GM12878 (cell line): ENCODE data around the gene DOCK2. TPM values are rescaled to one million over a fixed set of nuclear protein-coding genes. Genes with fewer than 3 reads are reported as not detected.

ENCODE experiments used
- ATF2 ChIP-seq: IDR thresholded peaks from 2 replicates; pipeline ENCODE4 v1.6.1; 2012; ENCODE audit warnings: low read length, inconsistent platforms
- FOXM1 ChIP-seq: IDR thresholded peaks from 2 replicates; pipeline ENCODE4 v1.6.1; 2012; ENCODE audit warnings: low read depth, mild to moderate bottlenecking, inconsistent platforms, low read length, moderate library complexity
- KLF5 ChIP-seq: fragments of 450-650 bp; IDR thresholded peaks from 2 replicates; pipeline ENCODE4 v1.6.1; 2014; ENCODE audit warnings: mild to moderate bottlenecking; ENCODE audit not compliant: partially characterized antibody
- MEF2B ChIP-seq: fragments of 450-650 bp; IDR thresholded peaks from 2 replicates; pipeline ENCODE4 v1.6.1; 2018; ENCODE audit warnings: mild to moderate bottlenecking, moderate library complexity; ENCODE audit not compliant: partially characterized antibody, poor library complexity, severe bottlenecking
- MYB ChIP-seq: fragments of 150-350 bp; IDR thresholded peaks from 2 replicates; pipeline ENCODE4 v1.6.1; 2014; ENCODE audit warnings: mild to moderate bottlenecking, low read depth, low read length, borderline replicate concordance
- RB1 ChIP-seq: fragments of 450-650 bp; formaldehyde crosslinking; IDR thresholded peaks from 2 replicates; pipeline ENCODE4 v1.6.1; 2017; ENCODE audit warnings: mild to moderate bottlenecking, borderline replicate concordance
- REST ChIP-seq: IDR thresholded peaks from 2 replicates; pipeline ENCODE4 v1.6.1; 2012; ENCODE audit warnings: mild to moderate bottlenecking, low read depth, low read length
- RUNX3 ChIP-seq: IDR thresholded peaks from 2 replicates; pipeline ENCODE4 v1.6.1; 2012; ENCODE audit warnings: low read length, inconsistent platforms
- SP1 ChIP-seq: IDR thresholded peaks from one replicate; pipeline ENCODE4 v1.6.1; 2011; ENCODE audit warnings: low read depth, low read length
- SRF ChIP-seq, 2 experiments: IDR thresholded peaks; 2 replicates each; pipeline ENCODE4 v1.6.1; 2011; ENCODE audit warnings: low read depth in 2 of 2, low read length in 2 of 2, mild to moderate bottlenecking in 1 of 2, moderate library complexity in 1 of 2
- STAT3 ChIP-seq: IDR thresholded peaks from 2 replicates; pipeline ENCODE4 v1.6.1; 2011; ENCODE audit warnings: low read depth, low read length, improper control_type of control experiment
- TCF3 ChIP-seq: IDR thresholded peaks from 2 replicates; pipeline ENCODE4 v1.6.1; 2012; ENCODE audit warnings: low read depth, mild to moderate bottlenecking, low read length, borderline replicate concordance; ENCODE audit not compliant: insufficient read depth
- USF1 ChIP-seq: IDR thresholded peaks from 2 replicates; pipeline ENCODE4 v1.6.1; 2011; ENCODE audit warnings: borderline replicate concordance, low read depth, mild to moderate bottlenecking, moderate library complexity, mixed read lengths, low read length; ENCODE audit not compliant: insufficient read depth; ENCODE audit errors: extremely low read length
- ZNF217 ChIP-seq: fragments of 450-650 bp; IDR thresholded peaks from 2 replicates; pipeline ENCODE4 v1.6.1; 2017; ENCODE audit warnings: antibody characterized with exemption, mild to moderate bottlenecking
- polyA plus RNA-seq, 11 experiments: library from polyadenylated mRNA; depleted of rRNA in 4 of 11; unstranded in 6 of 11; stranded (reverse) in 5 of 11; fragments of >200 nt; fragmentation: Nextera tagmentation in 4 of 11; fragmentation: Illumina TruSeq in 1 of 11; extraction: Ambion mirVana in 4 of 11; extraction: Trizol in 1 of 11; gene quantifications; 1 replicate in 1 of 11; 2 replicates in 10 of 11; pipeline versions ENCODE4 v1.2.1 to v1.2.3, GENCODE V29; 2011 to 2016; ENCODE audit warnings: inconsistent platforms in 2 of 11, missing spikeins in 2 of 11, low read depth in 1 of 11
- total RNA-seq, 4 experiments: library from RNA; depleted of rRNA in 3 of 4; stranded (reverse); fragments of >200 nt in 3 of 4; fragmentation: Illumina TruSeq in 1 of 4; extraction: Trizol in 1 of 4; gene quantifications; 2 replicates each; pipeline versions ENCODE4 v1.2.1 to v1.2.3, GENCODE V29; 2013 to 2021
- TF ChIP-seq, protein P1 (sequence below), 3 experiments: IDR thresholded peaks in 2 of 3; conservative IDR thresholded peaks in 1 of 3; 2 replicates each; pipeline ENCODE4 v1.5.1; 2011; ENCODE audit warnings: low read depth in 3 of 3, low read length in 3 of 3, mild to moderate bottlenecking in 3 of 3, control low read depth in 2 of 3, moderate library complexity in 2 of 3, inconsistent platforms in 1 of 3, mixed read lengths in 1 of 3; ENCODE audit not compliant: control insufficient read depth in 2 of 3, insufficient read depth in 1 of 3; ENCODE audit errors: extremely low read depth in 1 of 3

The DOCK2 gene
- total and polyA plus RNA-seq, 10 of the 15 experiments (the other 5 are each of a cell fraction or from before 2014, with no cell fraction given): 34.2 to 192 (median 118) TPM

DNA sequence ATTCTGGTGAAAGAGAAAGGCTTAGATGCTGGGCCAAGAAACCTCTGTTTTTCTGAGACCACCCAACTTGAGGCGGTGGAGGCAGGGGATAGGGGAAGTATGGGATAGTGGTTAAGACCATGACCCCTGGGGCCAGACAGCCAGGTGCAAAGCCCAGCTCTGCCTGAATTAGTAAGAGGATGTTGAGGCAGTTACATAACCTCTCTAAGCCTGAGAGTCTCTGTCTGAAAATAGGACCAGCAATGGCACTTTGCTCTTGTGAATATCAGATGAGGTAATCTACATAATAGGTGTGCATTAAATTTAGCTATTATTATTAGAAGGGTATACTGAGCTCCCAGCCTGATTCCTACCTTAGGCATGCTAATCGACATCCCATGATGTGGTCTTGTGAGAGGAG lies 68.2 kb downstream of the DOCK2 start (continued):
- TF ChIP-seq, protein P1, sequence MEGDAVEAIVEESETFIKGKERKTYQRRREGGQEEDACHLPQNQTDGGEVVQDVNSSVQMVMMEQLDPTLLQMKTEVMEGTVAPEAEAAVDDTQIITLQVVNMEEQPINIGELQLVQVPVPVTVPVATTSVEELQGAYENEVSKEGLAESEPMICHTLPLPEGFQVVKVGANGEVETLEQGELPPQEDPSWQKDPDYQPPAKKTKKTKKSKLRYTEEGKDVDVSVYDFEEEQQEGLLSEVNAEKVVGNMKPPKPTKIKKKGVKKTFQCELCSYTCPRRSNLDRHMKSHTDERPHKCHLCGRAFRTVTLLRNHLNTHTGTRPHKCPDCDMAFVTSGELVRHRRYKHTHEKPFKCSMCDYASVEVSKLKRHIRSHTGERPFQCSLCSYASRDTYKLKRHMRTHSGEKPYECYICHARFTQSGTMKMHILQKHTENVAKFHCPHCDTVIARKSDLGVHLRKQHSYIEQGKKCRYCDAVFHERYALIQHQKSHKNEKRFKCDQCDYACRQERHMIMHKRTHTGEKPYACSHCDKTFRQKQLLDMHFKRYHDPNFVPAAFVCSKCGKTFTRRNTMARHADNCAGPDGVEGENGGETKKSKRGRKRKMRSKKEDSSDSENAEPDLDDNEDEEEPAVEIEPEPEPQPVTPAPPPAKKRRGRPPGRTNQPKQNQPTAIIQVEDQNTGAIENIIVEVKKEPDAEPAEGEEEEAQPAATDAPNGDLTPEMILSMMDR (IDR thresholded peaks at IDR 0.05 in 2 of 3, conservative IDR thresholded peaks at IDR 0.05 in 1 of 3; ENCODE audit: control insufficient read depth in 2 of 3, extremely low read depth in 1 of 3, insufficient read depth in 1 of 3, low read depth in 3 of 3, low read length in 3 of 3): no peak
- TF ChIP-seq RUNX3: peak; percentile 43; the same call in 1 of the 2 replicates
- no peak for TF ChIP-seq ZNF217
- no peak for TF ChIP-seq SRF (IDR thresholded peaks at IDR 0.05; ENCODE audit: low read depth in 2 of 2, low read length in 2 of 2)
- no peak for TF ChIP-seq STAT3
- peak; percentile 31 for TF ChIP-seq MEF2B
- TF ChIP-seq FOXM1: 0 out of 2 replicates have a peak, but pooled peaks have one; percentile 13
- no peak for TF ChIP-seq RB1
- no peak for TF ChIP-seq TCF3
- TF ChIP-seq ATF2: 0 out of 2 replicates have a peak, but pooled peaks have one; percentile 6
- TF ChIP-seq USF1: no peak
- TF ChIP-seq REST: no peak
- no peak for TF ChIP-seq SP1
- TF ChIP-seq MYB: no peak
- TF ChIP-seq KLF5: no peak
